Progenitor cell of endocrine pancreas (in vitro differentiated cells): ENCODE data around the gene DCPS. TPM values are rescaled to one million over a fixed set of nuclear protein-coding genes. Genes with fewer than 3 reads are reported as not detected.
"Not testable (repeated sequence)": the region's sequence is repeated elsewhere in the genome, so short reads cannot be mapped to it uniquely, and the experiment has no call there.

Source experiments
- DNase-seq: peaks from one replicate; pipeline ENCODE4 v3.0.0; 2021; ENCODE audit warnings: low spot score; ENCODE audit not compliant: unreplicated experiment
- H3K27ac Mint-ChIP-seq: 2 replicates; pipeline ENCODE4 v1.8.0; 2021; ENCODE audit warnings: mild to moderate bottlenecking, moderate library complexity, mixed read lengths
- H3K27me3 Mint-ChIP-seq: 2 replicates; pipeline ENCODE4 v1.8.0; 2021; ENCODE audit warnings: mixed read lengths
- H3K36me3 Mint-ChIP-seq: 2 replicates; pipeline ENCODE4 v1.8.0; 2022; ENCODE audit warnings: mixed read lengths; ENCODE audit not compliant: insufficient read depth
- H3K4me1 Mint-ChIP-seq: 2 replicates; pipeline ENCODE4 v1.8.0; 2021; ENCODE audit warnings: low read depth, mixed read lengths
- H3K4me3 Mint-ChIP-seq: 2 replicates; pipeline ENCODE4 v1.8.0; 2021; ENCODE audit warnings: low read depth, mild to moderate bottlenecking, moderate library complexity, mixed read lengths
- H3K9me3 Mint-ChIP-seq: 2 replicates; pipeline ENCODE4 v1.8.0; 2021; ENCODE audit warnings: low read depth, mixed read lengths
- CTCF ChIP-seq: fragments of 200-600 bp; sonication (generic); IDR thresholded peaks from one replicate; pipeline ENCODE4 v1.5.0; 2021; ENCODE audit warnings: antibody characterized with exemption, mild to moderate bottlenecking; ENCODE audit not compliant: unreplicated experiment
- total RNA-seq: library from RNA; stranded (reverse); gene quantifications from 2 replicates; pipeline ENCODE4 v1.2.1, GENCODE V29; 2021

Gene DCPS
- total RNA-seq, 1 donor from 2014 or later = 17.9 TPM

- Mint-ChIP-seq H3K4me1 (peaks cover 4% of the 10 kb centered on the region), H3K36me3 (no peaks in the 10 kb centered on the region), H3K4me3 (no peak overlapping the region), H3K9me3 (no peaks in the 10 kb centered on the region), H3K27me3 (no peaks in the 10 kb centered on the region), H3K27ac (no peak overlapping the region)
- no peak for DNase-seq
- TF ChIP-seq CTCF = no peak
These were observed 87.6 kb downstream of the DCPS start for GRCh38 chr11:126391286-126391954.

- H3K9me3 Mint-ChIP-seq = no peaks in the 10 kb centered on the region
- H3K4me3 Mint-ChIP-seq = no peak overlapping the region
- no peaks in the 10 kb centered on the region for H3K27me3 Mint-ChIP-seq
- no peak overlapping the region for H3K27ac Mint-ChIP-seq
- DNase-seq = no peak
- H3K36me3 Mint-ChIP-seq = no peaks in the 10 kb centered on the region
- no peaks in the 10 kb centered on the region for H3K4me1 Mint-ChIP-seq
- no peak for TF ChIP-seq CTCF
These were observed 88.2 kb downstream of the DCPS start for GRCh38 chr11:126391970-126392632.

GRCh38 chr11:126392633-126393013, 88.8 kb downstream of the DCPS start:
- no peaks in the 10 kb centered on the region for H3K36me3 Mint-ChIP-seq
- TF ChIP-seq CTCF = no peak
- H3K4me1 Mint-ChIP-seq = no peaks in the 10 kb centered on the region
- DNase-seq = no peak
- no peak overlapping the region for H3K27ac Mint-ChIP-seq
- no peaks in the 10 kb centered on the region for H3K27me3 Mint-ChIP-seq
- no peak overlapping the region for H3K4me3 Mint-ChIP-seq
- H3K9me3 Mint-ChIP-seq = no peaks in the 10 kb centered on the region

GRCh38 chr11:126393143-126393542, 89.3 kb downstream of the DCPS start:
- H3K4me3 Mint-ChIP-seq = no peak overlapping the region
- no peak for DNase-seq
- no peaks in the 10 kb centered on the region for H3K36me3 Mint-ChIP-seq
- H3K27ac Mint-ChIP-seq = no peak overlapping the region
- H3K9me3 Mint-ChIP-seq = no peaks in the 10 kb centered on the region
- no peaks in the 10 kb centered on the region for H3K4me1 Mint-ChIP-seq
- H3K27me3 Mint-ChIP-seq = no peaks in the 10 kb centered on the region
- no peak for TF ChIP-seq CTCF

GRCh38 chr11:126394036-126394435, 90.2 kb downstream of the DCPS start:
- Mint-ChIP-seq H3K27ac (no peak overlapping the region), H3K9me3 (no peaks in the 10 kb centered on the region), H3K4me1 (no peaks in the 10 kb centered on the region), H3K4me3 (no peak overlapping the region), H3K36me3 (no peaks in the 10 kb centered on the region), H3K27me3 (no peaks in the 10 kb centered on the region)
- DNase-seq = no peak
- no peak for TF ChIP-seq CTCF

- not testable (repeated sequence) for H3K27ac Mint-ChIP-seq, H3K4me1 Mint-ChIP-seq, H3K27me3 Mint-ChIP-seq, H3K4me3 Mint-ChIP-seq, H3K36me3 Mint-ChIP-seq, H3K9me3 Mint-ChIP-seq, DNase-seq
These were observed 90.8 kb downstream of the DCPS start for GRCh38 chr11:126394634-126395072.
